ENCODE measurements around the gene AHCTF1.
"Not testable (repeated sequence)": the region's sequence is repeated elsewhere in the genome, so short reads cannot be mapped to it uniquely, and the experiment has no call there.

- not testable (repeated sequence) for TF ChIP-seq TBP (optimal IDR thresholded peaks at IDR 0.05; ENCODE audit: low read depth, low read length); ARID4B (CRISPR knock-in tag; IDR thresholded peaks at IDR 0.05); TAF1 (IDR thresholded peaks at IDR 0.05; ENCODE audit: control insufficient read depth, extremely low read depth, insufficient read depth, low read length, severe bottlenecking); RBM15 (IDR thresholded peaks at IDR 0.05; ENCODE audit: insufficient read depth, low read length); CTCF (IDR thresholded peaks at IDR 0.05 in 2 of 3, conservative IDR thresholded peaks at IDR 0.05 in 1 of 3; ENCODE audit: insufficient read depth in 2 of 3, low read depth in 1 of 3, low read length in 3 of 3); ARID2 (IDR thresholded peaks at IDR 0.05); HNRNPK (IDR thresholded peaks at IDR 0.05; ENCODE audit: low read depth, low read length, poor library complexity, severe bottlenecking); NRF1 (conservative IDR thresholded peaks at IDR 0.05 in 1 of 2, IDR thresholded peaks at IDR 0.05 in 1 of 2)
Observed at GRCh38 chr1:246916026-246916923, 15.5 kb downstream of the AHCTF1 start.

All from K562 (cell line).